ENCODE data around the gene RHOC. TPM values are rescaled to one million over a fixed set of nuclear protein-coding genes. Genes with fewer than 3 reads are reported as not detected.

RHOC gene
- 329 TPM for polyA plus RNA-seq
- long read RNA-seq, donor 1, transcript RHOC-202 (6 exons, 1,418 nt), result major isoform, 42 of 91 reads
- long read RNA-seq, donor 1, transcript RHOC-208 (5 exons, 1,355 nt), result minor isoform, 30 of 91 reads
- long read RNA-seq, donor 1, partial matches to known transcripts, result 17 of 91 reads
- long read RNA-seq, donor 1, other reads (novel, unspliced or antisense), result 0 of 91 reads
- long read RNA-seq, donor 2, transcript RHOC-208 (5 exons, 1,355 nt), result minor isoform, 82 of 239 reads
- long read RNA-seq, donor 2, transcript RHOC-202 (6 exons, 1,418 nt), result major isoform, 99 of 239 reads
- long read RNA-seq, donor 2, partial matches to known transcripts, result 54 of 239 reads
- long read RNA-seq, donor 2, other reads (novel, unspliced or antisense), result 0 of 239 reads
- long read RNA-seq, donor 3, result 0 reads
- long read RNA-seq, donor 4, transcript RHOC-202 (6 exons, 1,418 nt), result major isoform, 11 of 17 reads
- long read RNA-seq, donor 4, transcript RHOC-208 (5 exons, 1,355 nt), result minor isoform, 6 of 17 reads
- long read RNA-seq, donor 4, partial matches to known transcripts, result 0 of 17 reads
- long read RNA-seq, donor 4, other reads (novel, unspliced or antisense), result 0 of 17 reads
- long read RNA-seq, donor 5, transcript RHOC-202 (6 exons, 1,418 nt), result major isoform, 43 of 113 reads
- long read RNA-seq, donor 5, transcript RHOC-208 (5 exons, 1,355 nt), result minor isoform, 41 of 113 reads
- long read RNA-seq, donor 5, partial matches to known transcripts, result 27 of 113 reads
- long read RNA-seq, donor 5, other reads (novel, unspliced or antisense), result 0 of 113 reads
- long read RNA-seq, donor 6, transcript RHOC-208 (5 exons, 1,355 nt), result minor isoform, 45 of 183 reads
- long read RNA-seq, donor 6, transcript RHOC-202 (6 exons, 1,418 nt), result major isoform, 95 of 183 reads
- long read RNA-seq, donor 6, partial matches to known transcripts, result 39 of 183 reads
- long read RNA-seq, donor 6, other reads (novel, unspliced or antisense), result 0 of 183 reads
- long read RNA-seq, donor 7, transcript RHOC-208 (5 exons, 1,355 nt), result minor isoform, 28 of 75 reads
- long read RNA-seq, donor 7, transcript RHOC-202 (6 exons, 1,418 nt), result major isoform, 32 of 75 reads
- long read RNA-seq, donor 7, partial matches to known transcripts, result 13 of 75 reads
- long read RNA-seq, donor 7, other reads (novel, unspliced or antisense), result 0 of 75 reads
- long read RNA-seq, donor 8, transcript RHOC-202 (6 exons, 1,418 nt), result minor isoform, 91 of 276 reads
- long read RNA-seq, donor 8, transcript RHOC-208 (5 exons, 1,355 nt), result major isoform, 102 of 276 reads
- long read RNA-seq, donor 8, partial matches to known transcripts, result 78 of 276 reads
- long read RNA-seq, donor 8, other reads (novel, unspliced or antisense), result 0 of 276 reads
- long read RNA-seq, donor 9, transcript RHOC-208 (5 exons, 1,355 nt), result minor isoform, 48 of 186 reads
- long read RNA-seq, donor 9, transcript RHOC-202 (6 exons, 1,418 nt), result major isoform, 99 of 186 reads
- long read RNA-seq, donor 9, partial matches to known transcripts, result 36 of 186 reads
- long read RNA-seq, donor 9, other reads (novel, unspliced or antisense), result 0 of 186 reads
- long read RNA-seq, donor 10, transcript RHOC-202 (6 exons, 1,418 nt), result major isoform, 128 of 262 reads
- long read RNA-seq, donor 10, transcript RHOC-214 (3 exons, 420 nt), result minor isoform, 5 of 262 reads
- long read RNA-seq, donor 10, transcript RHOC-208 (5 exons, 1,355 nt), result minor isoform, 74 of 262 reads
- long read RNA-seq, donor 10, partial matches to known transcripts, result 53 of 262 reads
- long read RNA-seq, donor 10, other reads (novel, unspliced or antisense), result 0 of 262 reads
- long read RNA-seq, donor 11, transcript RHOC-202 (6 exons, 1,418 nt), result major isoform, 75 of 148 reads
- long read RNA-seq, donor 11, transcript RHOC-208 (5 exons, 1,355 nt), result minor isoform, 46 of 148 reads
- long read RNA-seq, donor 11, partial matches to known transcripts, result 20 of 148 reads
- long read RNA-seq, donor 11, other reads (novel, unspliced or antisense), result 0 of 148 reads

DNA sequence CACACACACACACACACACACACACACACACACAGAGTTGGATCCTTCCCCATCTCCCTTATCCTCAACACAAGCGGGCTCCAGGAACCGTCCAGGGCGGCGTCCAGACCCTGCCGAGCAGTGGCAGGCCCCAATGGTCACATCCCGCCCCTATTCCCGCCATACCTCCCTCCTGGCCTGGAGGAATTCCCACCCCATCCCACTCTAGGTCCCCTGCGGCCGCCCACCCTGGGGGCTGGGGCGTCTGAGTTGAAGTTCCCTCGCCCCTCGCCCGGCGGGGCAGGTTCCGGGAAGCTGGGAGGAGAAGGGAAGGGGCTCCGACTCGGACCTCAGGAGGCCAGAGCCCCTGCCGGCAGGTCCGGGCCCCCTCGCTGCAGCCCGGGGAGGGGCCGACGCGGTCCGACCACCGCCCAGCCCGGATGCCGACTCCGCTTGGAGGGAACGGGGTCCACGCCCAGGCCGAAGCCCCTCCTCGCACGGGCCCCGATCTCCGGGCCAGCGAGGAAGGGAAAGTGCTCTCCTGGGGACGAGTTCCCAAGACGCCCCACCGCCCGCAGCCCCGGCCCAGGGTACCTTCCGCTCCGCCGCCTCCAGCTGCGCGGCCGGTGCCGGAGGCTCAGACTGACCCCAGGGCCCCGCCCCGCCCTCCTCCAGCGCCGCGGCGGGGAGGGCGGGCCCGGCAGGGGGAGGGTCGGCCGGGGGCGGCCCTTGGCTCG is at the start of gene RHOC:
TSS of gene RHOC (minus strand) at position 623 of the 716 bp plus-strand sequence. CDS start 3,328 bp downstream, outside the sequence.
- peaks cover 38% of the 10 kb centered on the region for H3K4me1 ChIP-seq (ENCODE audit: control insufficient read depth, insufficient read depth, low read length)
- no CpG with 5 or more reads among the region's 61 CpGs for WGBS (ENCODE audit: insufficient coverage, low lambda C conversion rate)
- peak within 1 kb of the TSS; percentile 97 for H3K4me3 ChIP-seq (ENCODE audit: low read length)
- peak within 1 kb of the TSS; percentile 91 for H3K27ac ChIP-seq (ENCODE audit: low read length)
- H3K36me3 ChIP-seq (ENCODE audit: control insufficient read depth, insufficient read depth, low read length), result peaks cover 17% of the 10 kb centered on the region
- H3K27me3 ChIP-seq (ENCODE audit: control insufficient read depth, insufficient read depth, low read length), result peaks cover 9% of the 10 kb centered on the region
- no peaks in the 10 kb centered on the region for H3K9me3 ChIP-seq (ENCODE audit: control insufficient read depth, low read depth, low read length)
- peak; percentile 65 to 67 for DNase-seq

GRCh38 chr1:112754116-112754628 is 47.2 kb upstream of the RHOC start:
- no peak overlapping the region for H3K27ac ChIP-seq (ENCODE audit: low read length)
- H3K9me3 ChIP-seq (ENCODE audit: control insufficient read depth, low read depth, low read length), result peaks cover 6% of the 10 kb centered on the region
- no peaks in the 10 kb centered on the region for H3K36me3 ChIP-seq (ENCODE audit: control insufficient read depth, insufficient read depth, low read length)
- H3K4me3 ChIP-seq (ENCODE audit: low read length), result no peak overlapping the region
- DNase-seq, result no peak
- H3K4me1 ChIP-seq (ENCODE audit: control insufficient read depth, insufficient read depth, low read length), result no peaks in the 10 kb centered on the region
- H3K27me3 ChIP-seq (ENCODE audit: control insufficient read depth, insufficient read depth, low read length), result peaks cover 3% of the 10 kb centered on the region
- no CpG with 5 or more reads among the region's 1 CpG for WGBS (ENCODE audit: insufficient coverage, low lambda C conversion rate)

DNA sequence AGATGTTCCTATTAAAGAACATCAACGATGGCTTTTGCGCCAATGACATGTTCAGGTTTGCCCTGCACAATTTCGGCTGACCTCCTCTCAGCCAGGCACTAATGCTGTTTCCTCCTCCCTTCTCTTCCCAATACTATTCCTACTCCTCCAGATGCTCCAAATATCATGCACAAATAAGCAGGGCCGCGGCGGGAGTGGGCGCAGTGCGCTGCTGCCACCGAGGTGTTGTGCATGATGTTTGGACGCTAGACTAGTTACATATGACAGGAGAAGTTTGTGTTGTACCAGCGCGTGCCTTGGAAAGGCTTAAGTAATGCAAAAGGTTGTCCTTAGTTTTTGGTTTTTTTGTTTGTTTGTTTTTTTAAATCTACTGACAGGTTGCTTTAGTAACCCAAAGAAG is 41.5 kb upstream of the RHOC start:
- Histone ChIP-seq H3K36me3 (ENCODE audit: control insufficient read depth, insufficient read depth, low read length) (no peaks in the 10 kb centered on the region), H3K9me3 (ENCODE audit: control insufficient read depth, low read depth, low read length) (peaks cover 10% of the 10 kb centered on the region)

GRCh38 chr1:112744009-112744578 is 37.2 kb upstream of the RHOC start:
- peaks cover 11% of the 10 kb centered on the region for H3K4me1 ChIP-seq (ENCODE audit: control insufficient read depth, insufficient read depth, low read length)
- peaks cover 16% of the 10 kb centered on the region for H3K9me3 ChIP-seq (ENCODE audit: control insufficient read depth, low read depth, low read length)
- H3K27me3 ChIP-seq (ENCODE audit: control insufficient read depth, insufficient read depth, low read length), result peaks cover 57% of the 10 kb centered on the region
- H3K27ac ChIP-seq (ENCODE audit: low read length), result no peak overlapping the region
- no peak overlapping the region for H3K4me3 ChIP-seq (ENCODE audit: low read length)
- DNase-seq, result peak in 1 of 2 donors; percentile 57
- 0% methylated on average over 4 of the region's 58 CpGs for WGBS (ENCODE audit: insufficient coverage, low lambda C conversion rate)
- H3K36me3 ChIP-seq (ENCODE audit: control insufficient read depth, insufficient read depth, low read length), result no peaks in the 10 kb centered on the region

More for the DNA sequence above, 41.5 kb upstream of the RHOC start:
- WGBS (ENCODE audit: insufficient coverage, low lambda C conversion rate), result no CpG with 5 or more reads among the region's 12 CpGs
- Histone ChIP-seq H3K4me3 (ENCODE audit: low read length) (no peak overlapping the region), H3K4me1 (ENCODE audit: control insufficient read depth, insufficient read depth, low read length) (peaks cover 11% of the 10 kb centered on the region), H3K27ac (ENCODE audit: low read length) (no peak overlapping the region), H3K27me3 (ENCODE audit: control insufficient read depth, insufficient read depth, low read length) (peaks cover 29% of the 10 kb centered on the region)
- DNase-seq, result no peak

DNA sequence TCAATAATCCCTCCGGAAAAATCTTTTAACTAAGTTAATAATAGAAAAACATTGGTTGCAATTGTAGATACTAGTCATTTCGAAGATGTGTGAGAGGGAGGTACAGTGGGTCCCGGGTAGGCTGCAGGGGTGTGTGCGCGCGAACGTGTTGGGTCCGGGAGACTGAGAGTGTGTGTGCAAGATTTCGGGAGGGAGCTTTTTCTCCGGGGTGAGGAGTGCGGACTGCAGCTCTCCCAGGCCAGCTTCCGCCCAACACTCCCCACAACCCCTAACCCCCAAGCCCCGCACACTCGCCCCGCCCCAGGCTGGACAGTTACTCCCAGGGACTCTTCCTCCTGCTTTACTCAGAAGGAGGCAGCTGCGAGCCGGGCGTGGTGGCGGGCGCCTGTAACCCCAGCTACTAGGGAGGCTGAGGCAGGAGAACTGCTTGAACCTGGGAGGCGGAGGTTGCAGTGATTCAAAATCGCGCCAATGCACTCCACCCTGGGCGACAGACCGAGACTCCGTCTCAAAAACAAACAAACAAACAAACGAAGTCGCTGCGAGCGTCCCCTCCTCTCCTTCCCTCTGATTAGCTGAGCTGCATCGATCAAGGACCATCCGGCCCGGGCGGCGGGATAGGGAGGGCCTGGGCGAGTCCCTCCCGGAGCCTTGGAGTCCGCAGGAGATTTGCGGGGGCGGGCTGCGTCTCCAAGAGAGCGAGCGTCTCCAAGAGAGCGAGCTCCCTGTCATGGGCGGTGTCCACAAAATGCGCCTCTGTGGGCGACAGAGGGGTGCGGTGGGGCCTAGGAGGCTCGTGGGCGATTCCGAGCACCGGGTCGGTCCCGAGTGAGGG is 36.5 kb upstream of the RHOC start:
- no CpG with 5 or more reads among the region's 54 CpGs for WGBS (ENCODE audit: insufficient coverage, low lambda C conversion rate)
- H3K27me3 ChIP-seq (ENCODE audit: control insufficient read depth, insufficient read depth, low read length), result peaks cover 62% of the 10 kb centered on the region
- H3K9me3 ChIP-seq (ENCODE audit: control insufficient read depth, low read depth, low read length), result peaks cover 16% of the 10 kb centered on the region
- no peak overlapping the region for H3K27ac ChIP-seq (ENCODE audit: low read length)
- no peak overlapping the region for H3K4me3 ChIP-seq (ENCODE audit: low read length)
- H3K36me3 ChIP-seq (ENCODE audit: control insufficient read depth, insufficient read depth, low read length), result no peaks in the 10 kb centered on the region
- peaks cover 11% of the 10 kb centered on the region for H3K4me1 ChIP-seq (ENCODE audit: control insufficient read depth, insufficient read depth, low read length)
- peak in 1 of 2 donors; percentile 21 for DNase-seq

DNA sequence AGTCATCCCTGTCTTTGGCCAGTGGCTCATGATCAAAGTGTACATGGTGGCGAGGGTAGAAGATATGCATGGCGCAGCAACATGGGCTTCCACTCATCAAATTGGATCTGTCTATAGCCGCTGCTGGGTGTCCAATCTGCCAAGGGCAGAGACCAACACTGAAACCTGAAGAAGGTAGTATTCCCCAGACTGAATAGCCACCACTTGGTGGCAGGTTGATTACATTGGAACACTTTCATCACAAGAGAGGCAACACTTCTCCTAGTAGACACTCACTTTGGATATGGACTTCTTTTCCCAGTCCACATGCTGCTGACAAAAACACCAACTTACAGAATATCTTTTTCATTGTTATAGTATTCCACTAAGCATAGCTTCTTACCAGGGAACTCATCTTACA is 30.6 kb upstream of the RHOC start:
- Histone ChIP-seq H3K9me3 (ENCODE audit: control insufficient read depth, low read depth, low read length) (peaks cover 2% of the 10 kb centered on the region), H3K27me3 (ENCODE audit: control insufficient read depth, insufficient read depth, low read length) (peaks cover 31% of the 10 kb centered on the region), H3K4me3 (ENCODE audit: low read length) (no peak overlapping the region), H3K27ac (ENCODE audit: low read length) (no peak overlapping the region), H3K36me3 (ENCODE audit: control insufficient read depth, insufficient read depth, low read length) (no peaks in the 10 kb centered on the region), H3K4me1 (ENCODE audit: control insufficient read depth, insufficient read depth, low read length) (no peaks in the 10 kb centered on the region)
- no CpG with 5 or more reads among the region's 3 CpGs for WGBS (ENCODE audit: insufficient coverage, low lambda C conversion rate)
- no peak for DNase-seq

DNA sequence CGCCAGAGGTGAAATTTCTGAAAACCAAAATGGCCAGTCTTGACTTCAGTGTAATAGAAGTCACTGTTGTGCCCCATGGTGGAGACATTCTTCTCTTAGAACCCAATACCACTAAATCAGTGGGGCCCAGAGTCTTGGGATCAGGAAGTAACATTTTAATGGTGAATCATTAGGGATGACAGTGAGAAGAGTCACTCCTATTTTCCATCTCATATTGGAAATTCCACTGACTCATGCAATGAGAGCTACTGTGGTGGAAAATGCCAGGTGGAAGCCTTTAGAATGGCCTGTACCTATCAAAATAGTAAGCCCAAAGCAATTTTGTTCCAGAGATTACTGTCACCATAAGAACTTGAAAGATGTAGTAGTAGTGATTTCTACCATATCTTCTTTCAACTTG is 28.8 kb upstream of the RHOC start:
- Histone ChIP-seq H3K27ac (ENCODE audit: low read length) (no peak overlapping the region), H3K9me3 (ENCODE audit: control insufficient read depth, low read depth, low read length) (no peaks in the 10 kb centered on the region), H3K4me3 (ENCODE audit: low read length) (no peak overlapping the region), H3K4me1 (ENCODE audit: control insufficient read depth, insufficient read depth, low read length) (no peaks in the 10 kb centered on the region), H3K36me3 (ENCODE audit: control insufficient read depth, insufficient read depth, low read length) (no peaks in the 10 kb centered on the region), H3K27me3 (ENCODE audit: control insufficient read depth, insufficient read depth, low read length) (peaks cover 14% of the 10 kb centered on the region)
- no peak for DNase-seq
- WGBS (ENCODE audit: insufficient coverage, low lambda C conversion rate), result 92% methylated on average over 1 of the region's 1 CpG

DNA sequence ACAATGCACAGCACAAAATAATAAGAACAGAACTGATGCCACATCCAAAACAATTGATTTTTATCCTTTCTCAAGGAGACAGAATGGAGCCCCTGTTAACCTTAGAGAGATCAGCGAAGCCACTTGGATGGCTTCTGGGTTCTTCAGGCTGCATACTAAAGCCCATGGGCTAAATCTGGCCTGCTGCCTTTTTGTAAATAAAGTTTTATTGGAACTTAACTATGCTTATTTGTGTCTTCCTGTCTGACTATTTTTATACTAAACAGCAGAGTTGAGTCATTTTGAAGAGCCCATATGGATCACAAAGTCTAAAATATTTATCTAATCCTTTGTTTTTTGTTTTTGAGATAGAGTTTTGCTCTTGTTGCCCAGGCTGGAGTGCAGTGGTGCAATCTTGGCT is 24.5 kb upstream of the RHOC start:
- DNase-seq, result no peak

More for the DNA sequence above, 24.5 kb upstream of the RHOC start:
- no peaks in the 10 kb centered on the region for H3K4me1 ChIP-seq (ENCODE audit: control insufficient read depth, insufficient read depth, low read length)
- H3K27ac ChIP-seq (ENCODE audit: low read length), result no peak overlapping the region
- H3K9me3 ChIP-seq (ENCODE audit: control insufficient read depth, low read depth, low read length), result no peaks in the 10 kb centered on the region
- WGBS (ENCODE audit: insufficient coverage, low lambda C conversion rate), result no CpG with 5 or more reads among the region's 1 CpG
- H3K4me3 ChIP-seq (ENCODE audit: low read length), result no peak overlapping the region
- H3K27me3 ChIP-seq (ENCODE audit: control insufficient read depth, insufficient read depth, low read length), result peaks cover 3% of the 10 kb centered on the region
- H3K36me3 ChIP-seq (ENCODE audit: control insufficient read depth, insufficient read depth, low read length), result no peaks in the 10 kb centered on the region
